GM23338 (cell line): ENCODE data around the gene MCCC1.

Experiments
- CTCF ChIP-seq, 2 experiments: fragments of 200-600 bp in 1 of 2; sonication (generic) in 1 of 2; conservative IDR thresholded peaks; 2 replicates each; pipeline versions ENCODE4 v1.5.1 to v1.6.1; 2016 to 2017; ENCODE audit warnings: antibody characterized with exemption in 2 of 2, low read depth in 2 of 2, mild to moderate bottlenecking in 2 of 2, moderate library complexity in 1 of 2
- EZH2 ChIP-seq: fragments of 200-600 bp; sonication (generic); IDR thresholded peaks from one replicate; pipeline ENCODE4 v1.8.0; 2017; ENCODE audit warnings: antibody characterized with exemption, mild to moderate bottlenecking, low read depth; ENCODE audit not compliant: unreplicated experiment
- EZH2phosphoT487 ChIP-seq: fragments of 200-600 bp; sonication (generic); IDR thresholded peaks from one replicate; pipeline ENCODE4 v1.8.1; 2018; ENCODE audit warnings: antibody characterized with exemption; ENCODE audit not compliant: unreplicated experiment
- JUNB ChIP-seq: IDR thresholded peaks from one replicate; pipeline ENCODE4 v1.6.1; 2016; ENCODE audit warnings: antibody characterized with exemption; ENCODE audit not compliant: unreplicated experiment
- POLR2AphosphoS5 ChIP-seq: IDR thresholded peaks from 2 replicates; pipeline ENCODE4 v1.6.1; 2016; ENCODE audit warnings: antibody characterized with exemption, low read depth
- STAT1 ChIP-seq: IDR thresholded peaks from one replicate; pipeline ENCODE4 v1.6.1; 2016; ENCODE audit warnings: antibody characterized with exemption; ENCODE audit not compliant: unreplicated experiment
- TF ChIP-seq, protein P1 (sequence below): fragments of 250-450 bp; sonication (Bioruptor Pico); IDR thresholded peaks from 2 replicates; pipeline ENCODE4 v1.5.0; 2020; ENCODE audit warnings: mild to moderate bottlenecking, moderate library complexity

- no peak for TF ChIP-seq CTCF (conservative IDR thresholded peaks at IDR 0.05; ENCODE audit: low read depth in 2 of 2)
- no peak for TF ChIP-seq EZH2
- TF ChIP-seq POLR2AphosphoS5: no peak
- TF ChIP-seq EZH2phosphoT487: no peak
- TF ChIP-seq STAT1: no peak
- no peak for TF ChIP-seq JUNB
- TF ChIP-seq, protein P1, sequence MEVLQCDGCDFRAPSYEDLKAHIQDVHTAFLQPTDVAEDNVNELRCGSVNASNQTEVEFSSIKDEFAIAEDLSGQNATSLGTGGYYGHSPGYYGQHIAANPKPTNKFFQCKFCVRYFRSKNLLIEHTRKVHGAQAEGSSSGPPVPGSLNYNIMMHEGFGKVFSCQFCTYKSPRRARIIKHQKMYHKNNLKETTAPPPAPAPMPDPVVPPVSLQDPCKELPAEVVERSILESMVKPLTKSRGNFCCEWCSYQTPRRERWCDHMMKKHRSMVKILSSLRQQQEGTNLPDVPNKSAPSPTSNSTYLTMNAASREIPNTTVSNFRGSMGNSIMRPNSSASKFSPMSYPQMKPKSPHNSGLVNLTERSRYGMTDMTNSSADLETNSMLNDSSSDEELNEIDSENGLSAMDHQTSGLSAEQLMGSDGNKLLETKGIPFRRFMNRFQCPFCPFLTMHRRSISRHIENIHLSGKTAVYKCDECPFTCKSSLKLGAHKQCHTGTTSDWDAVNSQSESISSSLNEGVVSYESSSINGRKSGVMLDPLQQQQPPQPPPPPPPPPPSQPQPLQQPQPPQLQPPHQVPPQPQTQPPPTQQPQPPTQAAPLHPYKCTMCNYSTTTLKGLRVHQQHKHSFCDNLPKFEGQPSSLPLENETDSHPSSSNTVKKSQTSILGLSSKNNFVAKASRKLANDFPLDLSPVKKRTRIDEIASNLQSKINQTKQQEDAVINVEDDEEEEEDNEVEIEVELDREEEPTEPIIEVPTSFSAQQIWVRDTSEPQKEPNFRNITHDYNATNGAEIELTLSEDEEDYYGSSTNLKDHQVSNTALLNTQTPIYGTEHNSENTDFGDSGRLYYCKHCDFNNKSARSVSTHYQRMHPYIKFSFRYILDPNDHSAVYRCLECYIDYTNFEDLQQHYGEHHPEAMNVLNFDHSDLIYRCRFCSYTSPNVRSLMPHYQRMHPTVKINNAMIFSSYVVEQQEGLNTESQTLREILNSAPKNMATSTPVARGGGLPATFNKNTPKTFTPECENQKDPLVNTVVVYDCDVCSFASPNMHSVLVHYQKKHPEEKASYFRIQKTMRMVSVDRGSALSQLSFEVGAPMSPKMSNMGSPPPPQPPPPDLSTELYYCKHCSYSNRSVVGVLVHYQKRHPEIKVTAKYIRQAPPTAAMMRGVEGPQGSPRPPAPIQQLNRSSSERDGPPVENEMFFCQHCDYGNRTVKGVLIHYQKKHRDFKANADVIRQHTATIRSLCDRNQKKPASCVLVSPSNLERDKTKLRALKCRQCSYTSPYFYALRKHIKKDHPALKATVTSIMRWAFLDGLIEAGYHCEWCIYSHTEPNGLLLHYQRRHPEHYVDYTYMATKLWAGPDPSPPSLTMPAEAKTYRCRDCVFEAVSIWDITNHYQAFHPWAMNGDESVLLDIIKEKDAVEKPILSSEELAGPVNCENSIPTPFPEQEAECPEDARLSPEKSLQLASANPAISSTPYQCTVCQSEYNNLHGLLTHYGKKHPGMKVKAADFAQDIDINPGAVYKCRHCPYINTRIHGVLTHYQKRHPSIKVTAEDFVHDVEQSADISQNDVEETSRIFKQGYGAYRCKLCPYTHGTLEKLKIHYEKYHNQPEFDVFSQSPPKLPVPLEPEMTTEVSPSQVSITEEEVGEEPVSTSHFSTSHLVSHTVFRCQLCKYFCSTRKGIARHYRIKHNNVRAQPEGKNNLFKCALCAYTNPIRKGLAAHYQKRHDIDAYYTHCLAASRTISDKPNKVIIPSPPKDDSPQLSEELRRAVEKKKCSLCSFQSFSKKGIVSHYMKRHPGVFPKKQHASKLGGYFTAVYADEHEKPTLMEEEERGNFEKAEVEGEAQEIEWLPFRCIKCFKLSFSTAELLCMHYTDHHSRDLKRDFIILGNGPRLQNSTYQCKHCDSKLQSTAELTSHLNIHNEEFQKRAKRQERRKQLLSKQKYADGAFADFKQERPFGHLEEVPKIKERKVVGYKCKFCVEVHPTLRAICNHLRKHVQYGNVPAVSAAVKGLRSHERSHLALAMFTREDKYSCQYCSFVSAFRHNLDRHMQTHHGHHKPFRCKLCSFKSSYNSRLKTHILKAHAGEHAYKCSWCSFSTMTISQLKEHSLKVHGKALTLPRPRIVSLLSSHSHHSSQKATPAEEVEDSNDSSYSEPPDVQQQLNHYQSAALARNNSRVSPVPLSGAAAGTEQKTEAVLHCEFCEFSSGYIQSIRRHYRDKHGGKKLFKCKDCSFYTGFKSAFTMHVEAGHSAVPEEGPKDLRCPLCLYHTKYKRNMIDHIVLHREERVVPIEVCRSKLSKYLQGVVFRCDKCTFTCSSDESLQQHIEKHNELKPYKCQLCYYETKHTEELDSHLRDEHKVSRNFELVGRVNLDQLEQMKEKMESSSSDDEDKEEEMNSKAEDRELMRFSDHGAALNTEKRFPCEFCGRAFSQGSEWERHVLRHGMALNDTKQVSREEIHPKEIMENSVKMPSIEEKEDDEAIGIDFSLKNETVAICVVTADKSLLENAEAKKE (CRISPR knock-in tag): no peak
Observed at GRCh38 chr3:183144363-183144762, 45.1 kb upstream of the MCCC1 start.
